ENCODE data around the gene ZNF555. TPM values are rescaled to one million over a fixed set of nuclear protein-coding genes. Genes with fewer than 3 reads are reported as not detected.

ZNF555 gene
- total and polyA plus RNA-seq, 7 experiments from 2014 or later = 1.2 to 10.0 (median 2.7) TPM

- H3K4me1 Mint-ChIP-seq = peaks cover 0 to 6% (median 0%) of the 10 kb centered on the region in 7 donors
Measured at GRCh38 chr19:2802826-2803225, 38.4 kb upstream of the ZNF555 start.

GRCh38 chr19:2803486-2804155 lies 37.7 kb upstream of the ZNF555 start:
- Histone ChIP-seq H3K27ac (ENCODE audit: low read depth, low read length) (no peak overlapping the region), H3K4me1 (ENCODE audit: control insufficient read depth in 2 of 2, insufficient read depth in 2 of 2, low read length in 2 of 2) (no peaks in the 10 kb centered on the region), H3K4me3 (ENCODE audit: low read length) (no peak overlapping the region), H3K36me3 (ENCODE audit: control insufficient read depth in 2 of 3, insufficient read depth in 3 of 3, low read length in 3 of 3) (peaks cover 0 to 78% (median 0%) of the 10 kb centered on the region in 3 experiments), H3K9me3 (ENCODE audit: control insufficient read depth in 2 of 3, low read length in 3 of 3) (no peaks in the 10 kb centered on the region), H3K27me3 (ENCODE audit: control insufficient read depth in 2 of 2, insufficient read depth in 2 of 2, low read length in 2 of 2) (no peaks in the 10 kb centered on the region)
- H3K4me1 Mint-ChIP-seq = peaks cover 0 to 6% (median 0%) of the 10 kb centered on the region in 7 donors
- ATAC-seq (no peak), DNase-seq (no peak)
- ChIA-PET CTCF (no interaction called here), POLR2A (no interaction called here)
- H3K36me3 Mint-ChIP-seq = peaks cover 7 to 12% (median 10%) of the 10 kb centered on the region in 5 donors
- H3K27ac Mint-ChIP-seq = no peak overlapping the region
- H3K27me3 Mint-ChIP-seq = no peaks in the 10 kb centered on the region
- intact Hi-C loops (cut with micrococcal nuclease) = no loop called here
- no peak overlapping the region for H3K4me3 Mint-ChIP-seq
- H3K9me3 Mint-ChIP-seq = no peaks in the 10 kb centered on the region

More at GRCh38 chr19:2802826-2803225, 38.4 kb upstream of the ZNF555 start:
- Mint-ChIP-seq H3K27me3 (no peaks in the 10 kb centered on the region), H3K4me3 (no peak overlapping the region), H3K36me3 (peaks cover 7 to 10% (median 9%) of the 10 kb centered on the region in 5 donors), H3K9me3 (no peaks in the 10 kb centered on the region), H3K27ac (no peak overlapping the region)
- Histone ChIP-seq H3K36me3 (ENCODE audit: control insufficient read depth in 2 of 3, insufficient read depth in 3 of 3, low read length in 3 of 3) (peaks cover 0 to 75% (median 0%) of the 10 kb centered on the region in 3 experiments), H3K9me3 (ENCODE audit: control insufficient read depth in 2 of 3, low read length in 3 of 3) (no peaks in the 10 kb centered on the region), H3K4me3 (ENCODE audit: low read length) (no peak overlapping the region), H3K27me3 (ENCODE audit: control insufficient read depth in 2 of 2, insufficient read depth in 2 of 2, low read length in 2 of 2) (no peaks in the 10 kb centered on the region), H3K4me1 (ENCODE audit: control insufficient read depth in 2 of 2, insufficient read depth in 2 of 2, low read length in 2 of 2) (no peaks in the 10 kb centered on the region), H3K27ac (ENCODE audit: low read depth, low read length) (no peak overlapping the region)
- intact Hi-C loops (cut with micrococcal nuclease) = no loop called here
- no peak for DNase-seq
- ATAC-seq = no peak
- ChIA-PET POLR2A (no interaction called here), CTCF (no interaction called here)

GRCh38 chr19:2804156-2805004 lies 36.9 kb upstream of the ZNF555 start:
- POLR2A ChIA-PET = no interaction called here

GRCh38 chr19:2805261-2805900 lies 35.9 kb upstream of the ZNF555 start:
- H3K27me3 ChIP-seq (ENCODE audit: control insufficient read depth in 2 of 2, insufficient read depth in 2 of 2, low read length in 2 of 2) = no peaks in the 10 kb centered on the region
- ChIA-PET CTCF (interaction anchor here (0.9 kb wide), 1 partner anchor 14 kb away, joined by 3 read pairs; no protein-coding TSS in a partner anchor), POLR2A (no interaction called here)
- H3K4me1 ChIP-seq (ENCODE audit: control insufficient read depth in 2 of 2, insufficient read depth in 2 of 2, low read length in 2 of 2) = no peaks in the 10 kb centered on the region
- H3K4me3 Mint-ChIP-seq = no peak overlapping the region
- H3K9me3 Mint-ChIP-seq = no peaks in the 10 kb centered on the region
- DNase-seq = no peak
- peaks cover 0 to 6% (median 0%) of the 10 kb centered on the region in 7 donors for H3K4me1 Mint-ChIP-seq
- no peaks in the 10 kb centered on the region for H3K27me3 Mint-ChIP-seq
- intact Hi-C loops (cut with micrococcal nuclease) = no loop called here
- no peaks in the 10 kb centered on the region for H3K9me3 ChIP-seq (ENCODE audit: control insufficient read depth in 2 of 3, low read length in 3 of 3)
- no peak overlapping the region for H3K27ac ChIP-seq (ENCODE audit: low read depth, low read length)
- peaks cover 13 to 22% (median 13%) of the 10 kb centered on the region in 5 donors for H3K36me3 Mint-ChIP-seq
- peaks cover 0 to 81% (median 6%) of the 10 kb centered on the region in 3 experiments for H3K36me3 ChIP-seq (ENCODE audit: control insufficient read depth in 2 of 3, insufficient read depth in 3 of 3, low read length in 3 of 3)
- H3K4me3 ChIP-seq (ENCODE audit: low read length) = no peak overlapping the region
- H3K27ac Mint-ChIP-seq = no peak overlapping the region
- no peak for ATAC-seq

More at GRCh38 chr19:2804156-2805004, 36.9 kb upstream of the ZNF555 start:
- H3K4me3 Mint-ChIP-seq = no peak overlapping the region
- no peaks in the 10 kb centered on the region for H3K9me3 Mint-ChIP-seq
- no peaks in the 10 kb centered on the region for H3K27me3 Mint-ChIP-seq
- no peak overlapping the region for H3K4me3 ChIP-seq (ENCODE audit: low read length)
- no peak for ATAC-seq
- peaks cover 0 to 81% (median 4%) of the 10 kb centered on the region in 3 experiments for H3K36me3 ChIP-seq (ENCODE audit: control insufficient read depth in 2 of 3, insufficient read depth in 3 of 3, low read length in 3 of 3)
- no peak overlapping the region for H3K27ac Mint-ChIP-seq
- CTCF ChIA-PET = interaction anchor here (0.9 kb wide), 1 partner anchor 15 kb away, joined by 3 read pairs; no protein-coding TSS in a partner anchor
- no peak overlapping the region for H3K27ac ChIP-seq (ENCODE audit: low read depth, low read length)
- peaks cover 13 to 20% (median 13%) of the 10 kb centered on the region in 5 donors for H3K36me3 Mint-ChIP-seq
- H3K4me1 Mint-ChIP-seq = peaks cover 0 to 6% (median 0%) of the 10 kb centered on the region in 7 donors
- H3K27me3 ChIP-seq (ENCODE audit: control insufficient read depth in 2 of 2, insufficient read depth in 2 of 2, low read length in 2 of 2) = no peaks in the 10 kb centered on the region
- DNase-seq = no peak
- intact Hi-C loops (cut with micrococcal nuclease) = no loop called here
- no peaks in the 10 kb centered on the region for H3K9me3 ChIP-seq (ENCODE audit: control insufficient read depth in 2 of 3, low read length in 3 of 3)
- no peaks in the 10 kb centered on the region for H3K4me1 ChIP-seq (ENCODE audit: control insufficient read depth in 2 of 2, insufficient read depth in 2 of 2, low read length in 2 of 2)

GRCh38 chr19:2805991-2806649 lies 35.2 kb upstream of the ZNF555 start:
- no peaks in the 10 kb centered on the region for H3K27me3 ChIP-seq (ENCODE audit: control insufficient read depth in 2 of 2, insufficient read depth in 2 of 2, low read length in 2 of 2)
- POLR2A ChIA-PET = no interaction called here
- Mint-ChIP-seq H3K36me3 (peaks cover 9 to 18% (median 13%) of the 10 kb centered on the region in 5 donors), H3K4me1 (peaks cover 0 to 6% (median 0%) of the 10 kb centered on the region in 7 donors), H3K27me3 (no peaks in the 10 kb centered on the region), H3K4me3 (no peak overlapping the region), H3K9me3 (no peaks in the 10 kb centered on the region), H3K27ac (no peak overlapping the region)
- H3K4me1 ChIP-seq (ENCODE audit: control insufficient read depth in 2 of 2, insufficient read depth in 2 of 2, low read length in 2 of 2) = no peaks in the 10 kb centered on the region
- no peak overlapping the region for H3K4me3 ChIP-seq (ENCODE audit: low read length)
- H3K9me3 ChIP-seq (ENCODE audit: control insufficient read depth in 2 of 3, low read length in 3 of 3) = no peaks in the 10 kb centered on the region
- DNase-seq (no peak), ATAC-seq (no peak)
- H3K36me3 ChIP-seq (ENCODE audit: control insufficient read depth in 2 of 3, insufficient read depth in 3 of 3, low read length in 3 of 3) = peaks cover 0 to 80% (median 6%) of the 10 kb centered on the region in 3 experiments
- H3K27ac ChIP-seq (ENCODE audit: low read depth, low read length) = no peak overlapping the region
- CTCF ChIA-PET = no interaction called here
- intact Hi-C loops (cut with micrococcal nuclease) = no loop called here

GRCh38 chr19:2806736-2807378 lies 34.4 kb upstream of the ZNF555 start:
- H3K27me3 Mint-ChIP-seq = no peaks in the 10 kb centered on the region
- no peak for DNase-seq
- no peak overlapping the region for H3K27ac Mint-ChIP-seq
- H3K4me1 ChIP-seq (ENCODE audit: control insufficient read depth in 2 of 2, insufficient read depth in 2 of 2, low read length in 2 of 2) = no peaks in the 10 kb centered on the region
- no peak overlapping the region for H3K4me3 ChIP-seq (ENCODE audit: low read length)
- peaks cover 0 to 80% (median 6%) of the 10 kb centered on the region in 3 experiments for H3K36me3 ChIP-seq (ENCODE audit: control insufficient read depth in 2 of 3, insufficient read depth in 3 of 3, low read length in 3 of 3)
- H3K9me3 ChIP-seq (ENCODE audit: control insufficient read depth in 2 of 3, low read length in 3 of 3) = no peaks in the 10 kb centered on the region
- no peak for ATAC-seq
- intact Hi-C loops (cut with micrococcal nuclease) = no loop called here
- peaks cover 8 to 18% (median 13%) of the 10 kb centered on the region in 5 donors for H3K36me3 Mint-ChIP-seq
- H3K4me3 Mint-ChIP-seq = no peak overlapping the region
- H3K27ac ChIP-seq (ENCODE audit: low read depth, low read length) = no peak overlapping the region
- ChIA-PET CTCF (no interaction called here), POLR2A (interaction anchor here (0.6 kb wide), 1 partner anchor 24 kb away, joined by 3 read pairs; no protein-coding TSS in a partner anchor)
- H3K4me1 Mint-ChIP-seq = peaks cover 0 to 6% (median 0%) of the 10 kb centered on the region in 7 donors
- H3K27me3 ChIP-seq (ENCODE audit: control insufficient read depth in 2 of 2, insufficient read depth in 2 of 2, low read length in 2 of 2) = no peaks in the 10 kb centered on the region
- H3K9me3 Mint-ChIP-seq = no peaks in the 10 kb centered on the region
